Thoracic aorta endothelial cell (primary cell): Measurements from ENCODE around the gene SOCS6. TPM values are rescaled to one million over a fixed set of nuclear protein-coding genes. Genes with fewer than 3 reads are reported as not detected.

Experiments
- total RNA-seq: library from RNA; depleted of rRNA; stranded (reverse); fragments of >200 nt; gene quantifications from 2 replicates; pipeline ENCODE4 v1.2.3, GENCODE V29; 2012

Gene SOCS6
- 22.1 and 28.4 TPM in 2 replicates for total RNA-seq

GRCh38 chr18:70288851-70289328 lies at the start of gene SOCS6:
TSS of gene SOCS6 (plus strand) at chr18:70289045. CDS start at chr18:70324669, 35,624 bp downstream.

Other genes starting within 250 kb of the SOCS6 start
- 33.6 and 41.8 TPM in 2 replicates for gene RTTN, start 83.4 kb upstream of the SOCS6 start, total RNA-seq